GM15510 (cell line): ENCODE data around the gene MANSC1.

ENCODE experiments used
- POLR2A ChIP-seq: IDR thresholded peaks from 3 replicates; pipeline ENCODE4 v1.6.1; 2011; ENCODE audit warnings: borderline replicate concordance; ENCODE audit not compliant: insufficient read length; ENCODE audit errors: extremely low read depth

Gene MANSC1

GRCh38 chr12:12353276-12353675 is 3.2 kb upstream of the MANSC1 start:
- TF ChIP-seq POLR2A, result no peak

GRCh38 chr12:12350868-12351463 is 924 bp upstream of the MANSC1 start:
- no peak for TF ChIP-seq POLR2A

GRCh38 chr12:12338527-12339168 is 11.4 kb downstream of the MANSC1 start:
- no peak for TF ChIP-seq POLR2A

- TF ChIP-seq POLR2A, result no peak
These were observed 13.5 kb downstream of the MANSC1 start for GRCh38 chr12:12336511-12336910.

GRCh38 chr12:12336049-12336411 is 14.0 kb downstream of the MANSC1 start:
- no peak for TF ChIP-seq POLR2A

GRCh38 chr12:12334367-12335040 is 15.5 kb downstream of the MANSC1 start:
- no peak for TF ChIP-seq POLR2A

GRCh38 chr12:12333407-12334366 is 16.4 kb downstream of the MANSC1 start:
- no peak for TF ChIP-seq POLR2A

GRCh38 chr12:12331896-12332295 is 18.1 kb downstream of the MANSC1 start:
- no peak for TF ChIP-seq POLR2A

- no peak for TF ChIP-seq POLR2A
These were observed 18.7 kb downstream of the MANSC1 start for GRCh38 chr12:12331244-12331771.

GRCh38 chr12:12327802-12328201 is 22.2 kb downstream of the MANSC1 start:
- TF ChIP-seq POLR2A, result no peak

- TF ChIP-seq POLR2A, result no peak
These were observed 23.8 kb downstream of the MANSC1 start for GRCh38 chr12:12326262-12326661.

GRCh38 chr12:12323591-12323990 is 26.5 kb downstream of the MANSC1 start:
- TF ChIP-seq POLR2A, result no peak

GRCh38 chr12:12323118-12323517 is 26.9 kb downstream of the MANSC1 start:
- TF ChIP-seq POLR2A, result no peak

- no peak for TF ChIP-seq POLR2A
These were observed 30.4 kb downstream of the MANSC1 start for GRCh38 chr12:12319451-12320183.
